Neural cell (in vitro differentiated cells): ENCODE data around the gene MICALL1. TPM values are rescaled to one million over a fixed set of nuclear protein-coding genes. Genes with fewer than 3 reads are reported as not detected.

Experiments used
- H2AFZ ChIP-seq: fragments of 200-600, 300-800 bp; sonication (generic), shearing (Covaris generic); 2 replicates; pipeline ENCODE4 v1.6.0; 2014; ENCODE audit warnings: low read depth, mild to moderate bottlenecking, antibody characterized with exemption, low read length, moderate library complexity
- H3F3A ChIP-seq: fragments of 200-600 bp; shearing (Covaris generic); 2 replicates; pipeline ENCODE4 v1.6.1; 2016; ENCODE audit warnings: mild to moderate bottlenecking, moderate library complexity, mixed read lengths, antibody characterized with exemption, low read length; ENCODE audit not compliant: insufficient read depth, poor library complexity, severe bottlenecking
- H3K27ac ChIP-seq: fragments of 200-600, 300-800 bp; sonication (generic), shearing (Covaris generic); 2 replicates; pipeline ENCODE4 v1.5.1; 2014; ENCODE audit warnings: mild to moderate bottlenecking, low read length, moderate library complexity
- H3K27me3 ChIP-seq: fragments of 300-800, 200-600 bp; sonication (generic), shearing (Covaris generic); 2 replicates; pipeline ENCODE4 v1.6.0; 2014; ENCODE audit warnings: mild to moderate bottlenecking, low read depth, low read length, moderate library complexity; ENCODE audit not compliant: insufficient read depth
- H3K36me3 ChIP-seq: fragments of 300-800, 200-600 bp; sonication (generic), shearing (Covaris generic); 2 replicates; pipeline ENCODE4 v1.5.1; 2014; ENCODE audit warnings: mild to moderate bottlenecking, antibody characterized with exemption, low read length, moderate library complexity; ENCODE audit not compliant: insufficient read depth
- H3K4me2 ChIP-seq: fragments of 300-800, 200-600 bp; sonication (generic), shearing (Covaris generic); 2 replicates; pipeline ENCODE4 v1.6.0; 2014; ENCODE audit warnings: mild to moderate bottlenecking, low read length
- H3K4me3 ChIP-seq: fragments of 300-800, 200-600 bp; sonication (generic), shearing (Covaris generic); 2 replicates; pipeline ENCODE4 v1.5.1; 2014; ENCODE audit warnings: mild to moderate bottlenecking, low read length, moderate library complexity
- H3K79me2 ChIP-seq: fragments of 200-600 bp; shearing (Covaris generic); replicated peaks from 2 replicates; pipeline ENCODE4 v1.6.0; 2014; ENCODE audit warnings: mild to moderate bottlenecking, low read length, moderate library complexity; ENCODE audit not compliant: insufficient read depth
- H3K9ac ChIP-seq: fragments of 300-800, 200-600 bp; sonication (generic), shearing (Covaris generic); 2 replicates; pipeline ENCODE4 v1.6.1; 2016; ENCODE audit warnings: mild to moderate bottlenecking, low read length, mixed read lengths
- H3K9me2 ChIP-seq: fragments of 200-600 bp; shearing (Covaris generic); 2 replicates; pipeline ENCODE4 v1.6.1; 2016; ENCODE audit warnings: mild to moderate bottlenecking, low read length, mixed read lengths; ENCODE audit not compliant: insufficient read depth
- H3K9me3 ChIP-seq: fragments of 200-600, 300-800 bp; sonication (generic), shearing (Covaris generic); 2 replicates; pipeline ENCODE4 v1.6.1; 2016; ENCODE audit warnings: mild to moderate bottlenecking, mixed run types, low read length, moderate library complexity, mixed read lengths
- H4K20me1 ChIP-seq: fragments of 200-600 bp; shearing (Covaris generic); 2 replicates; pipeline ENCODE4 v1.6.1; 2016; ENCODE audit warnings: mild to moderate bottlenecking, mixed run types; ENCODE audit not compliant: insufficient read depth
- CTCF ChIP-seq: fragments of 450-650 bp; IDR thresholded peaks from 2 replicates; pipeline ENCODE4 v1.5.1; 2014; ENCODE audit warnings: antibody characterized with exemption, mild to moderate bottlenecking, moderate library complexity; ENCODE audit not compliant: poor library complexity, severe bottlenecking
- EP300 ChIP-seq: fragments of 450-650 bp; conservative IDR thresholded peaks from 2 replicates; pipeline ENCODE4 v1.6.1; 2014; ENCODE audit warnings: antibody characterized with exemption, mild to moderate bottlenecking, moderate library complexity; ENCODE audit not compliant: poor library complexity, severe bottlenecking
- EZH2 ChIP-seq: fragments of 200-600, 300-800 bp; shearing (Covaris generic), sonication (generic); IDR thresholded peaks from 2 replicates; pipeline ENCODE4 v1.6.1; 2014; ENCODE audit warnings: antibody characterized with exemption, low read length, borderline replicate concordance, mild to moderate bottlenecking; ENCODE audit not compliant: insufficient read depth, poor library complexity, severe bottlenecking
- MXI1 ChIP-seq: fragments of 450-650 bp; conservative IDR thresholded peaks from 2 replicates; pipeline ENCODE4 v1.6.1; 2014; ENCODE audit warnings: antibody characterized with exemption, mild to moderate bottlenecking; ENCODE audit not compliant: poor library complexity, severe bottlenecking
- POLR2AphosphoS5 ChIP-seq: IDR thresholded peaks from 2 replicates; pipeline ENCODE4 v1.6.1; 2012
- RAD21 ChIP-seq: fragments of 450-650 bp; conservative IDR thresholded peaks from 2 replicates; pipeline ENCODE4 v1.6.1; 2014; ENCODE audit warnings: antibody characterized with exemption, mild to moderate bottlenecking, moderate library complexity
- REST ChIP-seq: IDR thresholded peaks from 2 replicates; pipeline ENCODE4 v1.6.1; 2012; ENCODE audit warnings: borderline replicate concordance
- SMC3 ChIP-seq: fragments of 450-650 bp; conservative IDR thresholded peaks from 2 replicates; pipeline ENCODE4 v1.6.1; 2014; ENCODE audit warnings: antibody characterized with exemption, mild to moderate bottlenecking, moderate library complexity; ENCODE audit not compliant: poor library complexity
- TAF1 ChIP-seq: IDR thresholded peaks from 2 replicates; pipeline ENCODE4 v1.6.1; 2012; ENCODE audit warnings: low read depth
- polyA plus RNA-seq: library from polyadenylated mRNA; depleted of rRNA; stranded (reverse); fragments of >200 nt; gene quantifications from 2 replicates; pipeline ENCODE4 v1.2.3, GENCODE V29; 2014

The MICALL1 gene
- polyA plus RNA-seq, 1 donor from 2014 or later: 11.4 TPM

GRCh38 chr22:37989146-37990045 lies 83.3 kb downstream of the MICALL1 start:
- Histone ChIP-seq H3K9me2 (no peaks in the 10 kb centered on the region), H3F3A (no peaks in the 10 kb centered on the region), H3K27ac (no peak overlapping the region), H3K4me2 (no peak overlapping the region), H3K4me3 (no peak overlapping the region), H3K9me3 (no peaks in the 10 kb centered on the region), H3K36me3 (no peaks in the 10 kb centered on the region), H2AFZ (no peak overlapping the region), H4K20me1 (no peaks in the 10 kb centered on the region), H3K79me2 (no peaks in the 10 kb centered on the region), H3K9ac (no peak overlapping the region), H3K27me3 (no peaks in the 10 kb centered on the region)
- no peak for TF ChIP-seq EZH2
- TF ChIP-seq CTCF: no peak
- TF ChIP-seq EP300: no peak
- TF ChIP-seq POLR2AphosphoS5: no peak
- TF ChIP-seq SMC3: no peak
- no peak for TF ChIP-seq TAF1
- TF ChIP-seq MXI1: no peak
- no peak for TF ChIP-seq REST
- TF ChIP-seq RAD21: no peak

GRCh38 chr22:37990301-37990700 lies 84.2 kb downstream of the MICALL1 start:
- Histone ChIP-seq H2AFZ (no peak overlapping the region), H3K4me2 (no peak overlapping the region), H3K9me2 (no peaks in the 10 kb centered on the region), H3K9me3 (no peaks in the 10 kb centered on the region), H3K27ac (no peak overlapping the region), H3K4me3 (no peak overlapping the region), H3F3A (no peaks in the 10 kb centered on the region), H3K36me3 (no peaks in the 10 kb centered on the region), H3K9ac (no peak overlapping the region), H3K79me2 (no peaks in the 10 kb centered on the region), H4K20me1 (no peaks in the 10 kb centered on the region), H3K27me3 (no peaks in the 10 kb centered on the region)
- TF ChIP-seq REST (no peak), RAD21 (no peak), POLR2AphosphoS5 (no peak), MXI1 (no peak)
